ENCODE results near the gene TTC21A. TPM values are rescaled to one million over a fixed set of nuclear protein-coding genes. Genes with fewer than 3 reads are reported as not detected.

Gene TTC21A
- polyA plus RNA-seq, 6 donors from 2014 or later, result 3.8 to 14.8 (median 11.2) TPM

- H3K9me3 Mint-ChIP-seq, result no peaks in the 10 kb centered on the region
- H3K4me3 Mint-ChIP-seq, result no peak overlapping the region
- peaks cover 19 to 22% of the 10 kb centered on the region in 2 donors for H3K36me3 Mint-ChIP-seq
- H3K27ac Mint-ChIP-seq, result peak overlapping the region in 1 of 6 donors; percentile 86
- H3K4me1 Mint-ChIP-seq, result peaks cover 16 to 22% (median 18%) of the 10 kb centered on the region in 3 donors
- ATAC-seq (ENCODE audit: low read depth in 2 of 2) (no peak), DNase-seq (no peak)
- H3K27me3 Mint-ChIP-seq, result no peaks in the 10 kb centered on the region
Observed at GRCh38 chr3:39088456-39088855, 19.0 kb upstream of the TTC21A start.

- peak overlapping the region in 1 of 6 donors; percentile 49 for H3K27ac Mint-ChIP-seq
- H3K4me1 Mint-ChIP-seq, result peaks cover 16 to 22% (median 17%) of the 10 kb centered on the region in 3 donors
- no peaks in the 10 kb centered on the region for H3K9me3 Mint-ChIP-seq
- peaks cover 21 to 26% of the 10 kb centered on the region in 2 donors for H3K36me3 Mint-ChIP-seq
- DNase-seq (no peak), ATAC-seq (ENCODE audit: low read depth in 2 of 2) (no peak)
- H3K27me3 Mint-ChIP-seq, result no peaks in the 10 kb centered on the region
- no peak overlapping the region for H3K4me3 Mint-ChIP-seq
Observed at GRCh38 chr3:39088889-39089288, 18.6 kb upstream of the TTC21A start.

DNA sequence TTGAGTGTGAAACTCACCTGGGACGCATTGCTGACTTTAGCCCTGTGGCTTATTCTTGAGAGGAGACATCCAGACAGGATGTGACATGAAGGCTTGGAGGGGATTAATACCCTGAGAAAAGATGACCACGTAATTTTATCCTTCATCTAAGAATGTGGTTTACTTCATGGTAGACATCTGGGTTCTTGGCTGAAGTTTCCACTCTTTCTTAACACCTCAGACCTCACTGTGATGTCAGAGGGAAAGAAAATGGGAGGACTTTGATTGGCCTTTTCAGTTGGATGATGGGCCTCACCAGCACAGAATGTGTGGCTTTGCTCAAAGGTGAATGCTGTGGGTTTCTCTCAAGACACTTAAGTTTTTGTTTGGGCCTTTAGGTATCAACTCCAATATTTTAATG lies 16.6 kb upstream of the TTC21A start:
- Mint-ChIP-seq H3K27me3 (no peaks in the 10 kb centered on the region), H3K9me3 (no peaks in the 10 kb centered on the region), H3K4me3 (no peak overlapping the region), H3K4me1 (peaks cover 13 to 15% (median 14%) of the 10 kb centered on the region in 3 donors), H3K36me3 (peaks cover 30 to 33% of the 10 kb centered on the region in 2 donors), H3K27ac (no peak overlapping the region)
- DNase-seq (no peak), ATAC-seq (ENCODE audit: low read depth in 2 of 2) (no peak)

GRCh38 chr3:39094851-39095677 lies 12.4 kb upstream of the TTC21A start:
- H3K9me3 Mint-ChIP-seq, result no peaks in the 10 kb centered on the region
- no peak for ATAC-seq (ENCODE audit: low read depth in 2 of 2)
- H3K36me3 Mint-ChIP-seq, result peaks cover 13 to 25% of the 10 kb centered on the region in 2 donors
- H3K4me3 Mint-ChIP-seq, result no peak overlapping the region
- H3K27me3 Mint-ChIP-seq, result no peaks in the 10 kb centered on the region
- peak overlapping the region in 5 of 6 donors; percentile 28 to 67 (median 42) for H3K27ac Mint-ChIP-seq
- H3K4me1 Mint-ChIP-seq, result no peaks in the 10 kb centered on the region
- no peak for DNase-seq

- Mint-ChIP-seq H3K27me3 (no peaks in the 10 kb centered on the region), H3K9me3 (no peaks in the 10 kb centered on the region), H3K27ac (no peak overlapping the region), H3K4me1 (peaks cover 0 to 4% (median 3%) of the 10 kb centered on the region in 3 donors), H3K4me3 (no peak overlapping the region), H3K36me3 (peaks cover 13 to 25% of the 10 kb centered on the region in 2 donors)
- ATAC-seq (ENCODE audit: low read depth in 2 of 2) (no peak), DNase-seq (no peak)
Observed at GRCh38 chr3:39095778-39096177, 11.7 kb upstream of the TTC21A start.

DNA sequence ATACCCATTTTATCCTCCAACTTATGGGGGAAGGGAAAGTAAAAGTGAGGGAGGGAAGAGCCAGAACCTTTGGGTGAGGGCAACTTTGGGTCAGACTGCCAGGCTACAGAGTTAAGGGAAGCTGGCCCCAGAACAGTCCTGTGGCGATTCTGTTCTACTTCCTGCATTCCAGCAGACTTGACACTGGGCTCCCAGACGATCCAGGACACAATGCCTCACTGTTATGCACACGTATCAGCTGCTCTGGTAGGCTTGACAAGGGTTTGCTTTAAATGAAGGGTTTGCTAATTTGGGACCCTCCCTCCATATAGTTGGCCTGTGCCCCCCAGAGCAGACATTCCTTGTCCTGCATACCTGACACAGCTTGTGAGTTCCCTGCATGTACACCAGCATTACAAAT lies 10.7 kb upstream of the TTC21A start:
- ATAC-seq (ENCODE audit: low read depth in 2 of 2) (no peak), DNase-seq (no peak)
- Mint-ChIP-seq H3K4me1 (peaks cover 8 to 12% (median 10%) of the 10 kb centered on the region in 3 donors), H3K9me3 (no peaks in the 10 kb centered on the region), H3K36me3 (peaks cover 13 to 25% of the 10 kb centered on the region in 2 donors), H3K4me3 (no peak overlapping the region), H3K27me3 (no peaks in the 10 kb centered on the region), H3K27ac (peak overlapping the region in 3 of 6 donors; percentile 22 to 68 (median 54))

DNA sequence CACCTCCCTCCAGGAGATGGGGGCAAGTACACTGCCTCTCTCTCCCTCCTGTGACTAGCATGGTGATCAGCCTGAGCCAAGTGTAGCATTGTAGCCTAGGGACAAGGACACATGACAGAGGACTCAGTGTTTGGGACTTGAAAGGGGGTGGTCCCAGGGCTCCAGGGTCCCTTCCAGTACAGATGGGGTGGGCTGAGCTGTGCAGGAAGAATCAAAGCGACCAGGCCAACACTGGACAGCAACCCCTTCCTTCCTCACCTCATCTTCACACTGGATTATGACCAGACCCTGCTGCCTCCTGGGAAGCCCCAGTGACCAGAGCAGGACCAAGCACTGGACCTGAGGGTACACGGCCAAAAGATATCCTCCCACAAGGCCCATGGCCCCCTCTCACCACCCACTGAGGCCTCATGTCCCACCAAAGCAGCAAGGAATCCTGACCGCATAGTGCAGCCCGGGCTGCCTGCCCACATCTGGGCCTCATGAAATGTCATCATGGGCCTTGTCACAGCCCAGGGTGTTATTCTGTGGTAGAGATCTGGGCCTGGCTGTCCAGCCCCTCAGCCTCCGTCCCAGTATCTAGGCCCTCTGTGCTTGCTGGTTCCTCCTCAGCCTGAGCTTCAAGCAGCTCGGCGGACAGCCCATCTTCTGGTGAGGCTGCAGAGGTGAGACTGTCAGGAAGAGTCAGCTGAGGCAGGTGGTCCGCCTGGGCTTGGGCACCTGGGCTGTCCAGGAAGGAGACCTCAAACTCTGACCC lies 9.6 kb upstream of the TTC21A start:
- no peak for ATAC-seq (ENCODE audit: low read depth in 2 of 2)
- peaks cover 8 to 18% of the 10 kb centered on the region in 2 donors for H3K36me3 Mint-ChIP-seq
- peak overlapping the region in 1 of 6 donors; percentile 68 for H3K27ac Mint-ChIP-seq

GRCh38 chr3:39098473-39099000 lies 8.9 kb upstream of the TTC21A start:
- Mint-ChIP-seq H3K27me3 (no peaks in the 10 kb centered on the region), H3K36me3 (peaks cover 8 to 16% of the 10 kb centered on the region in 2 donors), H3K27ac (peak overlapping the region in 1 of 6 donors; percentile 73), H3K4me3 (no peak overlapping the region), H3K4me1 (peaks cover 25 to 27% (median 27%) of the 10 kb centered on the region in 3 donors), H3K9me3 (no peaks in the 10 kb centered on the region)
- DNase-seq (no peak), ATAC-seq (ENCODE audit: low read depth in 2 of 2) (no peak)

More for the DNA sequence above, 9.6 kb upstream of the TTC21A start:
- H3K9me3 Mint-ChIP-seq, result no peaks in the 10 kb centered on the region
- H3K4me3 Mint-ChIP-seq, result peak overlapping the region in 1 of 8 donors; percentile 32
- peaks cover 18 to 23% (median 20%) of the 10 kb centered on the region in 3 donors for H3K4me1 Mint-ChIP-seq
- DNase-seq, result no peak
- no peaks in the 10 kb centered on the region for H3K27me3 Mint-ChIP-seq

DNA sequence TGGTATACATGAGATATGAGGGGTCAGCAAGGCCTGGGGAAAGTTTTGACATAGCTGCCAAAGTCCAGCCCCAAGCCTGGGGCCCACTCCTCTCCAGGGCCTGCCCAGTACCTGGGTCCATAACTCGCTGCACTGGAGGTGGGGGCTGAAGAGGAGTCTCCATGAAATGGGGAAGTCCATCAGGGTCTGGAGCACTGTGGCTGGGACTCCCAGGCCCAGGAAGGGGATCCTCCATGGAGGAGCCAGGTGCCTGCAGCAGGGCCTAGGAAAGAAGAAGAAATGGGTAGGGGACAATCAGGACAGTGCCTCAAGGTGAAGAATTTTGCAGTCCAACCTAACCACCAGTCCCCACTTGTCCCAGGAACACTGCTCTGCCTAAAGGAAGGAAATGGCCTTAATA lies 8.2 kb upstream of the TTC21A start:
- no peak for DNase-seq
- Mint-ChIP-seq H3K27ac (peak overlapping the region in 3 of 6 donors; percentile 41 to 66 (median 65)), H3K27me3 (no peaks in the 10 kb centered on the region), H3K9me3 (no peaks in the 10 kb centered on the region), H3K36me3 (peaks cover under 1 to 9% of the 10 kb centered on the region in 2 donors), H3K4me1 (peaks cover 30 to 34% (median 31%) of the 10 kb centered on the region in 3 donors), H3K4me3 (no peak overlapping the region)
- no peak for ATAC-seq (ENCODE audit: low read depth in 2 of 2)

DNA sequence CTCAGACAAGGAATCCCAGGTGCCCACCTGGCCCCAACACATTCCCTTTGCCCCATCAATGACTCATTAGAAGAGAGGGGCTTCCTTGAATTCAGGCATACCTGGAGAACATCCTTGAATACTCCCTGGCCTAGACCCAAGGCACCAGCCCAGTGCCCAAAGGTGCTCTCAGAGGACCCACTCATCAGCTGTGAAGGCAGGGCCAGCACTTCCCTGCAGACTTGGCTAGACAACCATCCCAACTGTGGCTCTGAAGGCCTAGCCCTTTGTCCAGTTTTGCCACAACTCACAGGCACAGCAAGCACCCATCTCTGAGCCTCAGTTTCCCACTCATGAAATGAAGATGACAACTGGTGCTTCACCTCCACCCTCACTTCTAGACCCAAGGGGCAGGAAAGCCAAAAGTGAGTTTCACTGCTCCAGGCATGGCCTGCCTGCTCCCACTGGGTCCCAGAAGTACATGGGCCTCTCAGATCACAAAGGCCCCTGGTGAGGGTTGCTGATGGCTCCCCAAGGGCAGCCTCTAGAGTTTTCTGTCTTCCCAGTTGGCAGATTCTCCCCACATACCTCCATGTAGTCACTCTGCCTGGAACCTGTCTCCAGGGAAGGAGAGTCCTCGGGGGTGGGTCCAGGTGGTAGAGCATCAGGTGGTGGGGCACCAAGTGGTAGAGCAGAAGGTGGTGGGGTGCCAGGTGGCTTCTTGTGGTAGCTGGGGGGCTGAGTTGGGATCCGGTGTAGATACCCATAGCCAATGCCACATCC lies 7.6 kb upstream of the TTC21A start:
- peaks cover 0 to 3% of the 10 kb centered on the region in 2 donors for H3K36me3 Mint-ChIP-seq
- no peaks in the 10 kb centered on the region for H3K9me3 Mint-ChIP-seq
- peak overlapping the region in 5 of 6 donors; percentile 19 to 84 (median 42) for H3K27ac Mint-ChIP-seq

DNA sequence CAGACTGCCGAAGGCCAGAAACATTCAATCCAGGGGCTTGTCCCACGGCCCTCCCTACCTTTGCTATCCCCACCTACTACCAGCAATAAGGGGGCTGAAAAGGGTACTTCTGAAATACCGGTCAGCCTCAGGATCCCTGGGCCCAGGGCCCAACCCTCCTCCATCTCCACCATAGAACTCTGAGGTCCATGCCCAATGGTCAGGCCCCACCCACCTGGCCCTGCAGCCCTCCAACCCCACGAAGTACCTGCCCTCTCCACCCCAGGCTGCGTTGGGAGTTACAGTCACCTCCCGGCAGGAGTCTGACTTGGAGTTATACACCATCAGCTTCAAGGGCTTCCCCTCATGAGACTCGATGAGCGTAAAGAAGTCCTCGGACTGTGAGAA lies 7.0 kb upstream of the TTC21A start:
- Mint-ChIP-seq H3K4me1 (peaks cover 38 to 43% (median 42%) of the 10 kb centered on the region in 3 donors), H3K36me3 (no peaks in the 10 kb centered on the region), H3K9me3 (no peaks in the 10 kb centered on the region), H3K4me3 (no peak overlapping the region), H3K27me3 (no peaks in the 10 kb centered on the region), H3K27ac (peak overlapping the region in 3 of 6 donors; percentile 38 to 84 (median 44))
- no peak for DNase-seq
- ATAC-seq (ENCODE audit: low read depth in 2 of 2), result no peak

More for the DNA sequence above, 7.6 kb upstream of the TTC21A start:
- H3K27me3 Mint-ChIP-seq, result no peaks in the 10 kb centered on the region
- H3K4me3 Mint-ChIP-seq, result no peak overlapping the region
- peaks cover 32 to 38% (median 36%) of the 10 kb centered on the region in 3 donors for H3K4me1 Mint-ChIP-seq
- ATAC-seq (ENCODE audit: low read depth in 2 of 2) (no peak), DNase-seq (no peak)

- peak overlapping the region in 2 of 8 donors; percentile 5 to 19 for H3K4me3 Mint-ChIP-seq
- no peaks in the 10 kb centered on the region for H3K36me3 Mint-ChIP-seq
- peak; percentile 42 for DNase-seq
- no peaks in the 10 kb centered on the region for H3K27me3 Mint-ChIP-seq
- no peaks in the 10 kb centered on the region for H3K9me3 Mint-ChIP-seq
- H3K27ac Mint-ChIP-seq, result peak overlapping the region; percentile 10 to 84 (median 50)
- ATAC-seq (ENCODE audit: low read depth in 2 of 2), result peak; percentile 77 to 84
- H3K4me1 Mint-ChIP-seq, result peaks cover 45 to 50% (median 49%) of the 10 kb centered on the region in 3 donors
Observed at GRCh38 chr3:39101022-39101689, 6.3 kb upstream of the TTC21A start.

Data from naive B cell (primary cell).